Measurements from ENCODE around the gene CTSC. TPM values are rescaled to one million over a fixed set of nuclear protein-coding genes. Genes with fewer than 3 reads are reported as not detected.
A peak's percentile ranks its signal among the peaks of the same experiment; 100 is the strongest.

The CTSC gene
- polyA plus RNA-seq, 3 donors: 150 to 415 (median 284) TPM

DNA sequence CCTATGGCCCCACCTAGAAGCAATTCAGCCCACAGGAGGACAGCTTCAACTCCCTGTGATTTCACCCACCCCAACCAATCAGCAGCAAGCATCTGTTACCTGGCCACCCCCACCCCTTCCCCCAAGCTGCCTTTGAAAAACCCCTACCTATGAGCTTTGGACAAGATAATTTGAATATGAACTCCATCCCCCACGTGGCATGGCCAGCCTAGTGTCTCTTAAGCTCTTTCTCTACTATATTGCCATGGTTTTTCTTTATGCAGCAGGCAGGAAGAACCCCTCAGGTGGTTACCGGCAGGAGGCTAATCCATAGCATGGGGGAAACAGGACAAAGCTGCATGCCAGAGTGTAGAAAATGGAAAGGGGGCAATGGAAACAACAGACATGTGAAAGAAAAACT lies 29.0 kb downstream of the CTSC start:
- H3K4me3 Mint-ChIP-seq: no peak overlapping the region
- H3K36me3 Mint-ChIP-seq: peaks cover 63 to 80% of the 10 kb centered on the region in 2 donors
- H3K4me3 ChIP-seq (replicated peaks in 1 of 3; ENCODE audit: low read depth in 2 of 3, low read length in 3 of 3): no peak overlapping the region
- H3K4me1 ChIP-seq (ENCODE audit: control insufficient read depth in 1 of 2, insufficient read depth in 2 of 2, low read length in 2 of 2): no peaks in the 10 kb centered on the region
- H3K9me3 ChIP-seq (replicated peaks in 1 of 2; ENCODE audit: control insufficient read depth in 1 of 2, insufficient read depth in 1 of 2, low read length in 2 of 2): no peaks in the 10 kb centered on the region
- H3K9ac ChIP-seq (ENCODE audit: insufficient read depth, low read length, poor library complexity, severe bottlenecking): no peak overlapping the region
- H3K36me3 ChIP-seq (replicated peaks in 1 of 2; ENCODE audit: control insufficient read depth in 1 of 2, insufficient read depth in 2 of 2, low read length in 2 of 2): peaks cover 62 to 97% of the 10 kb centered on the region in 2 donors
- no peak overlapping the region for H3K27ac ChIP-seq (ENCODE audit: low read depth in 1 of 2, low read length in 2 of 2)
- intact Hi-C loops (cut with micrococcal nuclease): no loop called here
- no peaks in the 10 kb centered on the region for H3K27me3 ChIP-seq (ENCODE audit: control insufficient read depth in 2 of 2, insufficient read depth in 2 of 2, low read length in 2 of 2)
- no peaks in the 10 kb centered on the region for H3K27me3 Mint-ChIP-seq (ENCODE audit: low read depth in 3 of 3)
- peaks cover 57% of the 10 kb centered on the region for H4K20me1 ChIP-seq (ENCODE audit: insufficient read depth, low read length)
- no peaks in the 10 kb centered on the region for H3K4me1 Mint-ChIP-seq
- DNase-seq: no peak
- WGBS (ENCODE audit: insufficient coverage): 100% methylated on average over 1 of the region's 2 CpGs
- no peak overlapping the region for H3K4me2 ChIP-seq (replicated peaks; ENCODE audit: extremely low read depth, low read length, poor library complexity, severe bottlenecking)
- peaks cover 0 to 2% (median 0%) of the 10 kb centered on the region in 7 donors for H3K9me3 Mint-ChIP-seq
- no peak overlapping the region for H2AFZ ChIP-seq (ENCODE audit: insufficient read depth, low read depth, low read length, poor library complexity, severe bottlenecking)
- H3K79me2 ChIP-seq (ENCODE audit: insufficient read depth, low read length): peaks cover 22% of the 10 kb centered on the region
- peak overlapping the region in 2 of 7 donors; percentile 1 to 72 for H3K27ac Mint-ChIP-seq
- TF ChIP-seq, protein P1, sequence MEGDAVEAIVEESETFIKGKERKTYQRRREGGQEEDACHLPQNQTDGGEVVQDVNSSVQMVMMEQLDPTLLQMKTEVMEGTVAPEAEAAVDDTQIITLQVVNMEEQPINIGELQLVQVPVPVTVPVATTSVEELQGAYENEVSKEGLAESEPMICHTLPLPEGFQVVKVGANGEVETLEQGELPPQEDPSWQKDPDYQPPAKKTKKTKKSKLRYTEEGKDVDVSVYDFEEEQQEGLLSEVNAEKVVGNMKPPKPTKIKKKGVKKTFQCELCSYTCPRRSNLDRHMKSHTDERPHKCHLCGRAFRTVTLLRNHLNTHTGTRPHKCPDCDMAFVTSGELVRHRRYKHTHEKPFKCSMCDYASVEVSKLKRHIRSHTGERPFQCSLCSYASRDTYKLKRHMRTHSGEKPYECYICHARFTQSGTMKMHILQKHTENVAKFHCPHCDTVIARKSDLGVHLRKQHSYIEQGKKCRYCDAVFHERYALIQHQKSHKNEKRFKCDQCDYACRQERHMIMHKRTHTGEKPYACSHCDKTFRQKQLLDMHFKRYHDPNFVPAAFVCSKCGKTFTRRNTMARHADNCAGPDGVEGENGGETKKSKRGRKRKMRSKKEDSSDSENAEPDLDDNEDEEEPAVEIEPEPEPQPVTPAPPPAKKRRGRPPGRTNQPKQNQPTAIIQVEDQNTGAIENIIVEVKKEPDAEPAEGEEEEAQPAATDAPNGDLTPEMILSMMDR (IDR thresholded peaks at IDR 0.05): no peak

DNA sequence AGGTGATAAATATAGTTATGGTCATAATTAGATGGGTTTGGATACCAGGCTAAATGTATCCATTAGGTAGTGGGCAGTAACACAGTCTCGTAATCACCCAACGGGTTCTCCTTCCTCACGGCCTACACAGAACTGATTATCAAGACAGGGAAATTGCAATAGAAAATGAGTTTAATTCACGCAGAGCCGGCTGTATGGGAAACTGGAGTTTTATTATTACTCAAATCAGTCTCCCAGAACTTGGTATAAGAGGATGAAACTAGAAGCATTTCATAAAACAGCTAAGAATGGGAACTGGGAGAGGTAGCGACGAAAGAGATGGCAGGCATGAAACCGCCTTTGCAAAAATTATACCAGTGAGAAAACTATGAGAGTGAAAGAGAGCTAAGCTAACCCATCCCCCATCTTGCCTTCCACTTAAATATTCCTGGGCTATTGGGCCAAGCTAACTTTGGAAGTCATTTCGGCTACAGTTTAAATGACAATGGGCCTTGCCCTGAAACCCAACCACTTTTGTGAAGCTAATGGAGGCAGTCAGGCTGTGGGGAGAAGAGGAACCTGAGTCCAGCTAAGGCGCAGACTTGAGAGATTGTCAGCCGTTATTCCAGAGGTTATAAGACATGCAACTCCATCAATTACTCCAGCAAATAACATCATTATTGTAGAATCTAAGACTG lies 29.6 kb downstream of the CTSC start:
- no peak overlapping the region for H3K4me3 ChIP-seq (replicated peaks in 1 of 3; ENCODE audit: low read depth in 2 of 3, low read length in 3 of 3)
- intact Hi-C loops (cut with micrococcal nuclease): no loop called here
- WGBS (ENCODE audit: insufficient coverage): 100% methylated on average over 1 of the region's 11 CpGs
- H2AFZ ChIP-seq (ENCODE audit: insufficient read depth, low read depth, low read length, poor library complexity, severe bottlenecking): no peak overlapping the region
- H3K4me2 ChIP-seq (replicated peaks; ENCODE audit: extremely low read depth, low read length, poor library complexity, severe bottlenecking): no peak overlapping the region
- peaks cover 0 to 2% (median 0%) of the 10 kb centered on the region in 7 donors for H3K9me3 Mint-ChIP-seq
- no peak overlapping the region for H3K4me3 Mint-ChIP-seq
- H3K4me1 Mint-ChIP-seq: no peaks in the 10 kb centered on the region
- H4K20me1 ChIP-seq (ENCODE audit: insufficient read depth, low read length): peaks cover 55% of the 10 kb centered on the region
- no peak for DNase-seq
- H3K27ac ChIP-seq (ENCODE audit: low read depth in 1 of 2, low read length in 2 of 2): no peak overlapping the region
- no peak overlapping the region for H3K27ac Mint-ChIP-seq
- no peaks in the 10 kb centered on the region for H3K4me1 ChIP-seq (ENCODE audit: control insufficient read depth in 1 of 2, insufficient read depth in 2 of 2, low read length in 2 of 2)
- peaks cover 68 to 98% of the 10 kb centered on the region in 2 donors for H3K36me3 ChIP-seq (replicated peaks in 1 of 2; ENCODE audit: control insufficient read depth in 1 of 2, insufficient read depth in 2 of 2, low read length in 2 of 2)
- no peak overlapping the region for H3K9ac ChIP-seq (ENCODE audit: insufficient read depth, low read length, poor library complexity, severe bottlenecking)
- peaks cover 67 to 85% of the 10 kb centered on the region in 2 donors for H3K36me3 Mint-ChIP-seq
- H3K9me3 ChIP-seq (replicated peaks in 1 of 2; ENCODE audit: control insufficient read depth in 1 of 2, insufficient read depth in 1 of 2, low read length in 2 of 2): no peaks in the 10 kb centered on the region
- H3K27me3 ChIP-seq (ENCODE audit: control insufficient read depth in 2 of 2, insufficient read depth in 2 of 2, low read length in 2 of 2): no peaks in the 10 kb centered on the region
- H3K27me3 Mint-ChIP-seq (ENCODE audit: low read depth in 3 of 3): no peaks in the 10 kb centered on the region
- peaks cover 22% of the 10 kb centered on the region for H3K79me2 ChIP-seq (ENCODE audit: insufficient read depth, low read length)
- TF ChIP-seq, protein P1 (IDR thresholded peaks at IDR 0.05): no peak

All from CD14-positive monocyte (primary cell).